IMR-90 (cell line): ENCODE results near the gene FAHD1. TPM values are rescaled to one million over a fixed set of nuclear protein-coding genes. Genes with fewer than 3 reads are reported as not detected.

Experiments
- ATAC-seq: fragments of 200-7000 bp; cut with Tn5 transposase; 2 replicates; pipeline ENCODE4 v1.9.1; 2020; ENCODE audit warnings: low read depth, mild to moderate bottlenecking, moderate library complexity
- BruUV-seq: library from RNA; stranded (reverse); fragments of 400-500 nt; replicated peaks from 2 replicates; lab custom pipeline; 2021; lab: Mats Ljungman, UMichigan
- CTCF ChIA-PET: fragments of 300-600 bp; formaldehyde crosslinking; extraction: SDS; loops from one replicate; lab custom pipeline; 2021; ENCODE audit warnings: antibody characterized with exemption; lab: Yijun Ruan, JAX
- POLR2A ChIA-PET: fragments of 300-600 bp; sonication (Branson Sonifier 250); formaldehyde crosslinking; loops from one replicate; lab custom pipeline; 2022; ENCODE audit warnings: antibody characterized with exemption; ENCODE audit not compliant: unreplicated experiment; lab: Charles Lee
- DNase-seq: peaks from one replicate; pipeline ENCODE4 v3.0.0; 2013
- H2AFZ ChIP-seq: replicated peaks from 2 replicates; pipeline ENCODE3; 2013; ENCODE audit warnings: low read length, mild to moderate bottlenecking; ENCODE audit not compliant: poor library complexity
- H2AK5ac ChIP-seq: 2 replicates; pipeline ENCODE4 v1.6.1; 2013; ENCODE audit warnings: low read depth, low read length, inconsistent platforms
- H2AK9ac ChIP-seq: replicated peaks from 2 replicates; pipeline ENCODE3; 2013; ENCODE audit warnings: mild to moderate bottlenecking, low read depth, low read length, moderate library complexity; ENCODE audit not compliant: poor library complexity
- H2BK120ac ChIP-seq: 2 replicates; pipeline ENCODE4 v1.6.1; 2013; ENCODE audit warnings: low read depth, low read length, inconsistent platforms
- H2BK15ac ChIP-seq: 3 replicates; pipeline ENCODE4 v1.6.1; 2013; ENCODE audit warnings: low read depth, low read length, inconsistent platforms
- H2BK20ac ChIP-seq: 2 replicates; pipeline ENCODE4 v1.6.1; 2013; ENCODE audit warnings: low read depth, mild to moderate bottlenecking, inconsistent platforms, low read length, moderate library complexity
- H2BK5ac ChIP-seq: 2 replicates; pipeline ENCODE4 v1.6.1; 2013; ENCODE audit warnings: mild to moderate bottlenecking, low read depth, low read length, inconsistent platforms; ENCODE audit not compliant: poor library complexity, severe bottlenecking
- H3K14ac ChIP-seq: replicated peaks from 2 replicates; pipeline ENCODE4 v1.6.1; 2013; ENCODE audit warnings: low read depth, low read length, inconsistent platforms
- H3K18ac ChIP-seq: 2 replicates; pipeline ENCODE4 v1.6.1; 2013; ENCODE audit warnings: low read depth, low read length, control low read depth
- H3K23ac ChIP-seq: 2 replicates; pipeline ENCODE4 v1.6.1; 2013; ENCODE audit warnings: low read depth, low read length, inconsistent platforms
- H3K27ac ChIP-seq: 2 replicates; pipeline ENCODE4 v1.5.1; 2013; ENCODE audit warnings: mild to moderate bottlenecking, control low read depth, low read length; ENCODE audit not compliant: insufficient read depth
- H3K27me3 ChIP-seq: 2 replicates; pipeline ENCODE4 v1.6.1; 2013; ENCODE audit warnings: low read length; ENCODE audit not compliant: control insufficient read depth, insufficient read depth
- H3K36me3 ChIP-seq: 2 replicates; pipeline ENCODE4 v1.6.1; 2013; ENCODE audit warnings: low read length, mixed read lengths; ENCODE audit not compliant: control insufficient read depth, insufficient read depth
- H3K4ac ChIP-seq: 2 replicates; pipeline ENCODE4 v1.6.1; 2013; ENCODE audit warnings: low read depth, low read length, inconsistent platforms
- H3K4me1 ChIP-seq: 2 replicates; pipeline ENCODE4 v1.6.1; 2013; ENCODE audit warnings: low read length, mixed read lengths; ENCODE audit not compliant: control insufficient read depth, insufficient read depth
- H3K4me2 ChIP-seq: 2 replicates; pipeline ENCODE4 v1.6.1; 2013; ENCODE audit warnings: low read depth, mild to moderate bottlenecking, control low read depth, low read length, moderate library complexity
- H3K4me3 ChIP-seq: 2 replicates; pipeline ENCODE4 v1.5.1; 2013; ENCODE audit warnings: low read depth, mild to moderate bottlenecking, control low read depth, low read length, moderate library complexity; ENCODE audit not compliant: insufficient read depth
- H3K56ac ChIP-seq: 2 replicates; pipeline ENCODE4 v1.6.1; 2013; ENCODE audit warnings: low read length, inconsistent platforms; ENCODE audit not compliant: insufficient read depth; ENCODE audit errors: extremely low read depth
- H3K79me1 ChIP-seq, 2 experiments: 2 replicates each; pipeline ENCODE4 v1.6.1; 2013; ENCODE audit warnings: low read length in 2 of 2, inconsistent platforms in 1 of 2, low read depth in 1 of 2
- H3K9ac ChIP-seq: 2 replicates; pipeline ENCODE4 v1.6.1; 2013; ENCODE audit warnings: low read depth, low read length, control low read depth
- H3K9me1 ChIP-seq: 2 replicates; pipeline ENCODE4 v1.6.1; 2013; ENCODE audit warnings: low read length, inconsistent platforms; ENCODE audit not compliant: insufficient read depth
- H3K9me3 ChIP-seq: 2 replicates; pipeline ENCODE4 v1.6.1; 2013; ENCODE audit warnings: low read length; ENCODE audit not compliant: control insufficient read depth, insufficient read depth
- H4K20me1 ChIP-seq: 2 replicates; pipeline ENCODE4 v1.6.1; 2013; ENCODE audit warnings: low read length, inconsistent platforms; ENCODE audit not compliant: insufficient read depth
- H4K5ac ChIP-seq: 2 replicates; pipeline ENCODE4 v1.6.1; 2013; ENCODE audit warnings: mild to moderate bottlenecking, low read depth, low read length, control low read depth
- H4K8ac ChIP-seq, 2 experiments: 2 replicates each; pipeline ENCODE4 v1.6.1; 2013; ENCODE audit warnings: low read depth in 2 of 2, low read length in 2 of 2, control low read depth in 1 of 2, inconsistent platforms in 1 of 2
- H4K91ac ChIP-seq: 2 replicates; pipeline ENCODE4 v1.6.1; 2013; ENCODE audit warnings: low read depth, low read length, inconsistent platforms; ENCODE audit not compliant: insufficient read depth
- MAFK ChIP-seq: IDR thresholded peaks from 2 replicates; pipeline ENCODE4 v1.6.1; 2012; ENCODE audit warnings: low read depth, low read length, improper control_type of control experiment
- MAZ ChIP-seq: IDR thresholded peaks from 2 replicates; pipeline ENCODE4 v1.6.1; 2012; ENCODE audit warnings: low read depth, mild to moderate bottlenecking, low read length, improper control_type of control experiment, moderate library complexity, borderline replicate concordance
- MXI1 ChIP-seq: IDR thresholded peaks from 2 replicates; pipeline ENCODE4 v1.6.1; 2012; ENCODE audit warnings: low read depth, mild to moderate bottlenecking, low read length, moderate library complexity, borderline replicate concordance
- POLR2A ChIP-seq: IDR thresholded peaks from 2 replicates; pipeline ENCODE4 v1.6.1; 2012; ENCODE audit warnings: mild to moderate bottlenecking, low read depth, low read length
- SMC3 ChIP-seq: fragments of 150-350 bp; IDR thresholded peaks from 2 replicates; pipeline ENCODE4 v1.6.1; 2016; ENCODE audit warnings: low read depth, mild to moderate bottlenecking, antibody characterized with exemption, low read length, moderate library complexity
- WGBS, 2 experiments: methylation state at CpG; one replicate each; pipeline versions ENCODE4 v1.1.5 to v1.1.7; 2013; ENCODE audit warnings: missing lambda C conversion rate in 2 of 2; ENCODE audit not compliant: insufficient read length in 1 of 2; ENCODE audit errors: extremely low coverage in 2 of 2; 5-methylcytosine and 5-hydroxymethylcytosine counted together
- dilution Hi-C: fragments of 300-500 bp; cut with HindIII; formaldehyde crosslinking; loops from one replicate; pipeline ENCODE4 v1.14.3; 2018; ENCODE audit warnings: low sequenced_read_pairs; ENCODE audit not compliant: unreplicated experiment
- in situ Hi-C: fragments of 300-500 bp; cut with MboI; formaldehyde crosslinking; loops from 3 replicates; pipeline ENCODE4 v1.14.3; 2019; ENCODE audit warnings: low sequenced_read_pairs, inconsistent platforms, mixed read lengths
- intact Hi-C: fragments of 100-400 bp; cut with micrococcal nuclease; formaldehyde crosslinking; loops from 2 replicates; pipeline ENCODE4 v1.10.0; 2022
- polyA plus RNA-seq, 3 experiments: library from polyadenylated mRNA; depleted of rRNA; stranded (reverse); fragments of >200 nt; gene quantifications; 2 replicates each; pipeline ENCODE4 v1.2.3, GENCODE V29; 2012; ENCODE audit warnings: low replicate concordance in 1 of 3
- total RNA-seq: library from RNA; depleted of rRNA; stranded (reverse); fragments of >200 nt; gene quantifications from 2 replicates; pipeline ENCODE4 v1.2.3, GENCODE V29; 2012

FAHD1 gene
- total and polyA plus RNA-seq, 2 of the 4 experiments (the other 2 are of a cell fraction) = 65.3 to 85.9 TPM

DNA sequence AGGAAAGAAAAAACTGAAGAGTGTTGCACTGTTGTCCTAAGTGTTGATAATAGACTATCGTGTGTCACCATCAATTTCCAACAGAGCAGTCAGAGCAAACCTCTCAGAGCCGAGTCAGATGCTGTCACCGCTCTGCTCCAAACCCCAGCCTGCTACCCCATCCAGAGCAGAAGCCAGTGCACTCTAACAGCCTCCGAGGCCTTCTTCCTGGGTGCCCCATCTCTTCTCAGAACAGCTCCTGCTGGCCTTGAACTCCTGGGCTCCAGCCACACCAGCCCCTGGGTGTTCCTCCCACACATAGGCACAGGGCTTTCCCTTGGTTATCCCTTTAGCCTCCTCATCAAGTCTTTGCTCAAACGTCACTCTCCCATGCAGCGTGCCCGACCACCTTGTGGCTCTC is 24.0 kb downstream of the FAHD1 start:
- Histone ChIP-seq H3K9me3 (no peaks in the 10 kb centered on the region), H3K79me1 (no peaks in the 10 kb centered on the region), H2AK9ac (no peak overlapping the region), H3K36me3 (no peaks in the 10 kb centered on the region), H3K23ac (no peak overlapping the region), H3K9me1 (no peaks in the 10 kb centered on the region), H3K56ac (no peak overlapping the region), H4K20me1 (no peaks in the 10 kb centered on the region), H2AK5ac (no peak overlapping the region), H2BK120ac (no peak overlapping the region), H3K18ac (no peak overlapping the region), H3K4me3 (no peak overlapping the region), H3K9ac (no peak overlapping the region), H3K4me1 (no peaks in the 10 kb centered on the region), H4K8ac (no peak overlapping the region), H3K4me2 (no peak overlapping the region), H4K5ac (no peak overlapping the region), H3K4ac (no peak overlapping the region), H2BK5ac (no peak overlapping the region), H4K91ac (no peak overlapping the region), H2AFZ (no peak overlapping the region), H3K14ac (no peak overlapping the region), H2BK15ac (no peak overlapping the region), H3K27ac (no peak overlapping the region), H2BK20ac (no peak overlapping the region), H3K27me3 (peaks cover 36% of the 10 kb centered on the region)
- intact Hi-C loops = no loop called here
- TF ChIP-seq MXI1 (no peak), SMC3 (no peak), MAZ (no peak), MAFK (no peak), POLR2A (no peak)
- 100% methylated on average over 1 of the region's 7 CpGs; no CpG with 5 or more reads in 1 of the 2 experiments for WGBS, 2 experiments
- CTCF ChIA-PET = no interaction called here
- dilution Hi-C loops = no loop called here
- BruUV-seq = no TSS peak
- POLR2A ChIA-PET = no interaction called here
- in situ Hi-C loops = no loop called here
- ATAC-seq = no peak
- DNase-seq = no peak
